ENCODE measurements around the gene NDUFV1. TPM values are rescaled to one million over a fixed set of nuclear protein-coding genes. Genes with fewer than 3 reads are reported as not detected.

NDUFV1 gene
- total RNA-seq, 4 donors from 2014 or later, result 148 to 403 (median 197) TPM

DNA sequence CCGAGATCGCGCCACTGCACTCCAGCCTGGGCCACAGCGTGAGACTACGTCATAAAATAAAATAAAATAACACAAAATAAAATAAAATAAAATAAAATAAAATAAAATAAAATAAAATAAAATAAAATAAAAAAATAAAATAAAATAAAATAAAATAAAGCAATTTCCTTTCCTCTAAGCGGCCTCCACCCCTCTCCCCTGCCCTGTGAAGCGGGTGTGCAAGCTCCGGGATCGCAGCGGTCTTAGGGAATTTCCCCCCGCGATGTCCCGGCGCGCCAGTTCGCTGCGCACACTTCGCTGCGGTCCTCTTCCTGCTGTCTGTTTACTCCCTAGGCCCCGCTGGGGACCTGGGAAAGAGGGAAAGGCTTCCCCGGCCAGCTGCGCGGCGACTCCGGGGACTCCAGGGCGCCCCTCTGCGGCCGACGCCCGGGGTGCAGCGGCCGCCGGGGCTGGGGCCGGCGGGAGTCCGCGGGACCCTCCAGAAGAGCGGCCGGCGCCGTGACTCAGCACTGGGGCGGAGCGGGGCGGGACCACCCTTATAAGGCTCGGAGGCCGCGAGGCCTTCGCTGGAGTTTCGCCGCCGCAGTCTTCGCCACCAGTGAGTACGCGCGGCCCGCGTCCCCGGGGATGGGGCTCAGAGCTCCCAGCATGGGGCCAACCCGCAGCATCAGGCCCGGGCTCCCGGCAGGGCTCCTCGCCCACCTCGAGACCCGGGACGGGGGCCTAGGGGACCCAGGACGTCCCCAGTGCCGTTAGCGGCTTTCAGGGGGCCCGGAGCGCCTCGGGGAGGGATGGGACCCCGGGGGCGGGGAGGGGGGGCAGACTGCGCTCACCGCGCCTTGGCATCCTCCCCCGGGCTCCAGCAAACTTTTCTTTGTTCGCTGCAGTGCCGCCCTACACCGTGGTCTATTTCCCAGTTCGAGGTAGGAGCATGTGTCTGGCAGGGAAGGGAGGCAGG, 23.2 kb upstream of the NDUFV1 start, which contains the start of gene GSTP1:
GSTP1 (plus strand) TSS at position 566 of the 958 bp plus-strand sequence; CDS start at position 598, 32 bp downstream.
- TF ChIP-seq, protein P1, sequence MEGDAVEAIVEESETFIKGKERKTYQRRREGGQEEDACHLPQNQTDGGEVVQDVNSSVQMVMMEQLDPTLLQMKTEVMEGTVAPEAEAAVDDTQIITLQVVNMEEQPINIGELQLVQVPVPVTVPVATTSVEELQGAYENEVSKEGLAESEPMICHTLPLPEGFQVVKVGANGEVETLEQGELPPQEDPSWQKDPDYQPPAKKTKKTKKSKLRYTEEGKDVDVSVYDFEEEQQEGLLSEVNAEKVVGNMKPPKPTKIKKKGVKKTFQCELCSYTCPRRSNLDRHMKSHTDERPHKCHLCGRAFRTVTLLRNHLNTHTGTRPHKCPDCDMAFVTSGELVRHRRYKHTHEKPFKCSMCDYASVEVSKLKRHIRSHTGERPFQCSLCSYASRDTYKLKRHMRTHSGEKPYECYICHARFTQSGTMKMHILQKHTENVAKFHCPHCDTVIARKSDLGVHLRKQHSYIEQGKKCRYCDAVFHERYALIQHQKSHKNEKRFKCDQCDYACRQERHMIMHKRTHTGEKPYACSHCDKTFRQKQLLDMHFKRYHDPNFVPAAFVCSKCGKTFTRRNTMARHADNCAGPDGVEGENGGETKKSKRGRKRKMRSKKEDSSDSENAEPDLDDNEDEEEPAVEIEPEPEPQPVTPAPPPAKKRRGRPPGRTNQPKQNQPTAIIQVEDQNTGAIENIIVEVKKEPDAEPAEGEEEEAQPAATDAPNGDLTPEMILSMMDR (IDR thresholded peaks at IDR 0.05; ENCODE audit: low read depth), result no peak

DNA sequence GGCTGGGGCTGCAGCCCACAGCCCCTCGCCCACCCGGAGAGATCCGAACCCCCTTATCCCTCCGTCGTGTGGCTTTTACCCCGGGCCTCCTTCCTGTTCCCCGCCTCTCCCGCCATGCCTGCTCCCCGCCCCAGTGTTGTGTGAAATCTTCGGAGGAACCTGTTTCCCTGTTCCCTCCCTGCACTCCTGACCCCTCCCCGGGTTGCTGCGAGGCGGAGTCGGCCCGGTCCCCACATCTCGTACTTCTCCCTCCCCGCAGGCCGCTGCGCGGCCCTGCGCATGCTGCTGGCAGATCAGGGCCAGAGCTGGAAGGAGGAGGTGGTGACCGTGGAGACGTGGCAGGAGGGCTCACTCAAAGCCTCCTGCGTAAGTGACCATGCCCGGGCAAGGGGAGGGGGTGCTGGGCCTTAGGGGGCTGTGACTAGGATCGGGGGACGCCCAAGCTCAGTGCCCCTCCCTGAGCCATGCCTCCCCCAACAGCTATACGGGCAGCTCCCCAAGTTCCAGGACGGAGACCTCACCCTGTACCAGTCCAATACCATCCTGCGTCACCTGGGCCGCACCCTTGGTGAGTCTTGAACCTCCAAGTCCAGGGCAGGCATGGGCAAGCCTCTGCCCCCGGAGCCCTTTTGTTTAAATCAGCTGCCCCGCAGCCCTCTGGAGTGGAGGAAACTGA, 22.4 kb upstream of the NDUFV1 start:
- TF ChIP-seq, protein P1 (IDR thresholded peaks at IDR 0.05; ENCODE audit: low read depth), result no peak

DNA sequence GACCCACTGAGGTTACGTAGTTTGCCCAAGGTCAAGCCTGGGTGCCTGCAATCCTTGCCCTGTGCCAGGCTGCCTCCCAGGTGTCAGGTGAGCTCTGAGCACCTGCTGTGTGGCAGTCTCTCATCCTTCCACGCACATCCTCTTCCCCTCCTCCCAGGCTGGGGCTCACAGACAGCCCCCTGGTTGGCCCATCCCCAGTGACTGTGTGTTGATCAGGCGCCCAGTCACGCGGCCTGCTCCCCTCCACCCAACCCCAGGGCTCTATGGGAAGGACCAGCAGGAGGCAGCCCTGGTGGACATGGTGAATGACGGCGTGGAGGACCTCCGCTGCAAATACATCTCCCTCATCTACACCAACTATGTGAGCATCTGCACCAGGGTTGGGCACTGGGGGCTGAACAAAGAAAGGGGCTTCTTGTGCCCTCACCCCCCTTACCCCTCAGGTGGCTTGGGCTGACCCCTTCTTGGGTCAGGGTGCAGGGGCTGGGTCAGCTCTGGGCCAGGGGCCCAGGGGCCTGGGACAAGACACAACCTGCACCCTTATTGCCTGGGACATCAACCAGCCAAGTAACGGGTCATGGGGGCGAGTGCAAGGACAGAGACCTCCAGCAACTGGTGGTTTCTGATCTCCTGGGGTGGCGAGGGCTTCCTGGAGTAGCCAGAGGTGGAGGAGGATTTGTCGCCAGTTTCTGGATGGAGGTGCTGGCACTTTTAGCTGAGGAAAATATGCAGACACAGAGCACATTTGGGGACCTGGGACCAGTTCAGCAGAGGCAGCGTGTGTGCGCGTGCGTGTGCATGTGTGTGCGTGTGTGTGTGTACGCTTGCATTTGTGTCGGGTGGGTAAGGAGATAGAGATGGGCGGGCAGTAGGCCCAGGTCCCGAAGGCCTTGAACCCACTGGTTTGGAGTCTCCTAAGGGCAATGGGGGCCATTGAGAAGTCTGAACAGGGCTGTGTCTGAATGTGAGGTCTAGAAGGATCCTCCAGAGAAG, 21.6 kb upstream of the NDUFV1 start:
- TF ChIP-seq, protein P1 (IDR thresholded peaks at IDR 0.05; ENCODE audit: low read depth), result no peak

DNA sequence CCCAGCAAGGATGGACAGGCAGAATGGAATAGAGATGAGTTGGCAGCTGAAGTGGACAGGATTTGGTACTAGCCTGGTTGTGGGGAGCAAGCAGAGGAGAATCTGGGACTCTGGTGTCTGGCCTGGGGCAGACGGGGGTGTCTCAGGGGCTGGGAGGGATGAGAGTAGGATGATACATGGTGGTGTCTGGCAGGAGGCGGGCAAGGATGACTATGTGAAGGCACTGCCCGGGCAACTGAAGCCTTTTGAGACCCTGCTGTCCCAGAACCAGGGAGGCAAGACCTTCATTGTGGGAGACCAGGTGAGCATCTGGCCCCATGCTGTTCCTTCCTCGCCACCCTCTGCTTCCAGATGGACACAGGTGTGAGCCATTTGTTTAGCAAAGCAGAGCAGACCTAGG, 20.8 kb upstream of the NDUFV1 start:
- TF ChIP-seq, protein P1 (IDR thresholded peaks at IDR 0.05; ENCODE audit: low read depth), result no peak

DNA sequence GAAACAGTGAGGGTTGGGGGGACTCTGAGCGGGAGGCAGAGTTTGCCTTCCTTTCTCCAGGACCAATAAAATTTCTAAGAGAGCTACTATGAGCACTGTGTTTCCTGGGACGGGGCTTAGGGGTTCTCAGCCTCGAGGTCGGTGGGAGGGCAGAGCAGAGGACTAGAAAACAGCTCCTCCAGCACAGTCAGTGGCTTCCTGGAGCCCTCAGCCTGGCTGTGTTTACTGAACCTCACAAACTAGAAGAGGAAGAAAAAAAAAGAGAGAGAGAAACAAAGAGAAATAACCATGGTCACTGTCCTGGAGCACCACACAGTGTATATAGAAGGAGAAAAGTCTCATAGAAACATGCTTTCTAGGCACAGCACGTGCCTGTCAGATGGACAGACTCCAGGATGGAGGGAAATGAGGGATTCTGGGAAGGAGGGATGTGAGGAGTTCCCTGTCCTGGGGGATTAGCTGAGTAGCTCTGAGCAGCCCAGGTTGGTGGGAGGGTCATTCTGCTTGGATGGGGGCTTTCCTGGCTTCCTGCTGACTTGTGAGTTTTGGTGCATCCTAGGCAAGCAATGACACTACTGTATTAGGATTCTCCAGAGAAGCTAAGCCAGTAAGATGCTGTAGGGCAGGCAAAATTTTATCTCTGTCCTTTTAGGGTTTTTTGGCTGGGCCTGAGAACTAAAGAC, 20.0 kb upstream of the NDUFV1 start:
- TF ChIP-seq, protein P1 (IDR thresholded peaks at IDR 0.05; ENCODE audit: low read depth), result no peak

DNA sequence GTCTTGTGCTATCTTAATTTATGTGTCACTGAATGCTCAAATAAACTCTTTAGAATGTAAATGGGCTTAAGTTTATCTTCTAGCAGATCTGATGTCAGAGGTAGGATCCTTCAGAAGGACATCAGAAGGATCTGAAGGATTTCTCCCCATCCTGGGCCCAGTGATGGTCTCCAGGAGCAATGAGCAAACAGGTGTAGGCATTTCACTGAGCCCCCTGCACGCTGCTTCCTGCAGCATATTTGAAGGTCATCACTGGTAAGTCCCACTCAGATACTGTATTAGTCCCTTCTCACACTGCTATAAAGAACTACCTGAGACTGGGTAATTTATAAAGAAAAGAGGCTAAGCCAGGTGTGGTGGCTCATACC, 18.6 kb upstream of the NDUFV1 start:
- TF ChIP-seq, protein P1 (IDR thresholded peaks at IDR 0.05; ENCODE audit: low read depth), result no peak
